Prostate gland (tissue), 2 donors: ENCODE measurements around the gene TNFRSF4.

Source experiments
- POLR2AphosphoS5 ChIP-seq: sonication (generic); formaldehyde crosslinking; IDR thresholded peaks from one replicate; pipeline ENCODE4 v1.6.1; 2017; ENCODE audit warnings: antibody characterized with exemption
- TF ChIP-seq, protein P1 (sequence below), 4 experiments: fragments of 200-600 bp in 2 of 4; fragments of 450-650 bp in 2 of 4; sonication (generic) in 2 of 4; IDR thresholded peaks; 1 replicate in 3 of 4; 2 replicates in 1 of 4; pipeline ENCODE4 v1.5.1; 2016 to 2019; ENCODE audit warnings: antibody characterized with exemption in 4 of 4, mild to moderate bottlenecking in 2 of 4, moderate library complexity in 2 of 4

DNA sequence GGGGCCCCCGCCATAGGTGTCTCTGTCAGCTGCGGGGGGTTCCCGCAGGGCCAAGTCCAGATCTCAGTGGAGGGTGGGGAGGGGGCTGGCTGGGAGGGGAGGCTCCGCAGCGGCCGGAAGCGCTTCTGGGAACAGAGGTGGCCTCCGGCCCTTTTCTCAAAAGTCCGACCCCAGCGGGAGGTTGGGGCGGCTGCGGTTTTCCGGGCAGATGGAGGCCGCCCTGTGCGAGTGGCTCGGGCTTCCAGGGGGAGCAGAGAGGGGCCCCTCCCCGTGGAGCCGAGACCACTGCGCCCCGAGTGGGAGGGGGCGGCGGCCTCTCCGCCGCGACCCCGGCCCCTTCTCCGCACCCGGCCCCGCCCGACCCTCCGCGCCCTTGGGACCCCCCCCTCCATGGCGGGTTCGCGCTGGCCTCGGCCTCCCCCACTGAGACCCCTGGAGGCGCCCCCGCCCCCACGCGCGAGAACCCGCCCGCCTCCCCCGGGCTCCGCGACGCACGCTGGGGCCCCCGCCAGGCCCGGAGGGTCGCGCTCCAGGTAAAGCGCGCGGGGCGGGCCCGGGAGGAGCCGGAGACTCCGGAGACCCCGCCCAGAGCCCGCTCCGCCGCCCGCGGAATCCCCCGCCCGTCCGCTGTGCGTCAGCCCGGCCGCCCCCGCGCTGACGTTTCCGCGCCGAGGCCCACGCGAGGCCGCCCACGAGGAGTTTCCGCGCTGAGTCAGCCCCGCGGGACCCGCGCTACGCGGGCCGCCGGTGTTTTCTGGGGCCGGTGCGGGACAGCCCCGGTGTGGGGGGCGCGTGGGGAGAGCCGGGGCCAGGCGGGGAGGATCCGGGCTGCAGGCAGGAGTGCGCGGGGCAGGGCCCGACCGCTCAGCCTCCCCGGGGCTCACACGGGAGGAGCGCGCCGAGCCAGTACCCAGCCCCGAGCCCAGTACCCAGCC lies 12.8 kb downstream of the TNFRSF4 start:
- TF ChIP-seq, protein P1, sequence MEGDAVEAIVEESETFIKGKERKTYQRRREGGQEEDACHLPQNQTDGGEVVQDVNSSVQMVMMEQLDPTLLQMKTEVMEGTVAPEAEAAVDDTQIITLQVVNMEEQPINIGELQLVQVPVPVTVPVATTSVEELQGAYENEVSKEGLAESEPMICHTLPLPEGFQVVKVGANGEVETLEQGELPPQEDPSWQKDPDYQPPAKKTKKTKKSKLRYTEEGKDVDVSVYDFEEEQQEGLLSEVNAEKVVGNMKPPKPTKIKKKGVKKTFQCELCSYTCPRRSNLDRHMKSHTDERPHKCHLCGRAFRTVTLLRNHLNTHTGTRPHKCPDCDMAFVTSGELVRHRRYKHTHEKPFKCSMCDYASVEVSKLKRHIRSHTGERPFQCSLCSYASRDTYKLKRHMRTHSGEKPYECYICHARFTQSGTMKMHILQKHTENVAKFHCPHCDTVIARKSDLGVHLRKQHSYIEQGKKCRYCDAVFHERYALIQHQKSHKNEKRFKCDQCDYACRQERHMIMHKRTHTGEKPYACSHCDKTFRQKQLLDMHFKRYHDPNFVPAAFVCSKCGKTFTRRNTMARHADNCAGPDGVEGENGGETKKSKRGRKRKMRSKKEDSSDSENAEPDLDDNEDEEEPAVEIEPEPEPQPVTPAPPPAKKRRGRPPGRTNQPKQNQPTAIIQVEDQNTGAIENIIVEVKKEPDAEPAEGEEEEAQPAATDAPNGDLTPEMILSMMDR (IDR thresholded peaks at IDR 0.05), result no peak
- TF ChIP-seq POLR2AphosphoS5, result no peak
